Measurements from ENCODE around the gene PLBD1. TPM values are rescaled to one million over a fixed set of nuclear protein-coding genes. Genes with fewer than 3 reads are reported as not detected.

Gene PLBD1
- total RNA-seq, 1 experiment from 2014 or later, result 0.30 TPM

DNA sequence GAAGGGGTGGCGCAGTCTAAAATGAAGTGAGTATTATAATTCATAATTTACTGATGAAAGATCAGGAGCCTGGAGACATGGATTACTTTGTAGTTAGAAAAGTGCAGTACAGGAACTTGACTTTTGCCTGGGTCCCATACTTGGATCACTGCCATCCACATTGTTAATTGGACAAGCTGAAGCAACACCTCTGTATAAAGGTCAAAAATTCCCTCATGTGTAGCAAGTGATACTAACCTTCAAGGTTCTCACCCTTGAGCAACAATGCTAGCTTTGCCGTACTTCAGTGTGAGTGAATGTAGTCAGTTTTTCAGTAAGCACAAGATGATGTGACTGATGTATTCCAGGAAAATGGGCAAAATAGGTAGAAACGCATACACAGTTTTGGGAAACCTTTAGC is 44.6 kb upstream of the PLBD1 start:
- no peak overlapping the region for H3K4me2 ChIP-seq (ENCODE audit: low read length)
- ATAC-seq, result no peak
- H3K9me3 ChIP-seq (ENCODE audit: control insufficient read depth in 1 of 2, insufficient read depth in 1 of 2, low read depth in 1 of 2, low read length in 2 of 2), result no peaks in the 10 kb centered on the region
- H3K9me2 ChIP-seq (ENCODE audit: insufficient read depth), result no peaks in the 10 kb centered on the region
- no peak for TF ChIP-seq JUND (IDR thresholded peaks at IDR 0.05)
- TF ChIP-seq, protein P1, sequence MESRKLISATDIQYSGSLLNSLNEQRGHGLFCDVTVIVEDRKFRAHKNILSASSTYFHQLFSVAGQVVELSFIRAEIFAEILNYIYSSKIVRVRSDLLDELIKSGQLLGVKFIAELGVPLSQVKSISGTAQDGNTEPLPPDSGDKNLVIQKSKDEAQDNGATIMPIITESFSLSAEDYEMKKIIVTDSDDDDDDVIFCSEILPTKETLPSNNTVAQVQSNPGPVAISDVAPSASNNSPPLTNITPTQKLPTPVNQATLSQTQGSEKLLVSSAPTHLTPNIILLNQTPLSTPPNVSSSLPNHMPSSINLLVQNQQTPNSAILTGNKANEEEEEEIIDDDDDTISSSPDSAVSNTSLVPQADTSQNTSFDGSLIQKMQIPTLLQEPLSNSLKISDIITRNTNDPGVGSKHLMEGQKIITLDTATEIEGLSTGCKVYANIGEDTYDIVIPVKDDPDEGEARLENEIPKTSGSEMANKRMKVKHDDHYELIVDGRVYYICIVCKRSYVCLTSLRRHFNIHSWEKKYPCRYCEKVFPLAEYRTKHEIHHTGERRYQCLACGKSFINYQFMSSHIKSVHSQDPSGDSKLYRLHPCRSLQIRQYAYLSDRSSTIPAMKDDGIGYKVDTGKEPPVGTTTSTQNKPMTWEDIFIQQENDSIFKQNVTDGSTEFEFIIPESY (IDR thresholded peaks at IDR 0.05; ENCODE audit: extremely low read depth, insufficient replicate concordance, low read length), result no peak
- POLR2A ChIA-PET, result no interaction called here
- H3K4me1 ChIP-seq (ENCODE audit: control insufficient read depth in 1 of 2, insufficient read depth in 2 of 2, low read length in 2 of 2), result no peaks in the 10 kb centered on the region
- H3K27ac ChIP-seq (ENCODE audit: low read depth, low read length), result no peak overlapping the region
- H3K36me3 ChIP-seq (ENCODE audit: control insufficient read depth in 1 of 2, insufficient read depth in 2 of 2, low read length in 2 of 2), result no peaks in the 10 kb centered on the region
- no peak overlapping the region for H3K9ac ChIP-seq (ENCODE audit: low read length)
- H2AFZ ChIP-seq (ENCODE audit: low read depth, low read length, poor library complexity, severe bottlenecking), result no peak overlapping the region
- RAD21 ChIA-PET (ENCODE audit: low non-redundant PET in 1 of 2, low total read pairs in 2 of 2, uncharacterized antibody in 2 of 2, unreplicated experiment in 2 of 2), result no interaction called here
- H3K27me3 ChIP-seq (ENCODE audit: insufficient read depth, low read length), result no peaks in the 10 kb centered on the region
- H3K4me3 ChIP-seq (replicated peaks in 1 of 2; ENCODE audit: low read depth in 1 of 2, low read length in 2 of 2), result no peak overlapping the region
- no TSS peak for BruUV-seq (replicated peaks)
- intact Hi-C loops (cut with micrococcal nuclease), result loop anchor here (1.0 kb wide), 1 partner anchor 43 kb away; no protein-coding TSS in a partner anchor
- no peaks in the 10 kb centered on the region for H4K20me1 ChIP-seq (ENCODE audit: insufficient read depth)
- H3K79me2 ChIP-seq (ENCODE audit: insufficient read depth, low read length), result no peaks in the 10 kb centered on the region
- DNase-seq (ENCODE audit: low read depth, low spot score), result no peak
- CTCF ChIA-PET, result no interaction called here

DNA sequence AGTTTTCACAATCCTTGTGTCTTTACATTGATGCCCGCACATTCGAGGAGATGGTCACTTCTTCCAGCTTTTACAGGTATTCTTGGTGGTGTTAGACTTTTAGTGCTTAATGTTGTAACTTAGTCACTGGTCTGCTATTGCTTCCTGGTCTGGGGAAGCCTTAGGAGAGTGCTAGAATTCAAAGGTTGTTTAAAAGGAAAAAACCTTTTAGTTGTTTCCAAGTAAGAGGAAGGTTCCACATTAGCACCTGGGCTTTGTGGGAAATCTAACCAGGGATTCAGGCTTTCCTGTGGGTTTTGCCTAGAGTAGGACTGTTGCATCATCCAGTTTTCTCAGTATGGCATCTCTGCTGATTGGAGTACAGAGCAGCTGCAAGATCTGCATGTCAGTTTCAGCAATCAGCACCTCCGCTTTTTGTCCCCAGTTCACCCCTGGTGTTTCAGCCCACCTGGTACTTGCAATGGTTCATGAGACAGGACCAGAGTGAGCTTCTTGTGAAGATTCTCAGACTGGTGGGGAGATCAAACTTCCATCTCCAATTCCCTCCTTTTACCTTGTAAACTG is 44.0 kb upstream of the PLBD1 start:
- Histone ChIP-seq H3K4me2 (ENCODE audit: low read length) (no peak overlapping the region), H4K20me1 (ENCODE audit: insufficient read depth) (no peaks in the 10 kb centered on the region), H3K36me3 (ENCODE audit: control insufficient read depth in 1 of 2, insufficient read depth in 2 of 2, low read length in 2 of 2) (no peaks in the 10 kb centered on the region), H3K79me2 (ENCODE audit: insufficient read depth, low read length) (no peaks in the 10 kb centered on the region), H3K4me1 (ENCODE audit: control insufficient read depth in 1 of 2, insufficient read depth in 2 of 2, low read length in 2 of 2) (no peaks in the 10 kb centered on the region), H3K4me3 (replicated peaks in 1 of 2; ENCODE audit: low read depth in 1 of 2, low read length in 2 of 2) (no peak overlapping the region), H3K27ac (ENCODE audit: low read depth, low read length) (no peak overlapping the region), H2AFZ (ENCODE audit: low read depth, low read length, poor library complexity, severe bottlenecking) (no peak overlapping the region), H3K9me2 (ENCODE audit: insufficient read depth) (no peaks in the 10 kb centered on the region), H3K9me3 (ENCODE audit: control insufficient read depth in 1 of 2, insufficient read depth in 1 of 2, low read depth in 1 of 2, low read length in 2 of 2) (no peaks in the 10 kb centered on the region), H3K9ac (ENCODE audit: low read length) (no peak overlapping the region), H3K27me3 (ENCODE audit: insufficient read depth, low read length) (no peaks in the 10 kb centered on the region)
- ChIA-PET POLR2A (no interaction called here), RAD21 (ENCODE audit: low non-redundant PET in 1 of 2, low total read pairs in 2 of 2, uncharacterized antibody in 2 of 2, unreplicated experiment in 2 of 2) (no interaction called here), CTCF (no interaction called here)
- intact Hi-C loops (cut with micrococcal nuclease), result loop anchor here (1.0 kb wide), 1 partner anchor 44 kb away; no protein-coding TSS in a partner anchor
- ATAC-seq (no peak), DNase-seq (ENCODE audit: low read depth, low spot score) (no peak)
- BruUV-seq (replicated peaks), result no TSS peak
- TF ChIP-seq SRF (IDR thresholded peaks at IDR 0.05; ENCODE audit: low read depth) (no peak), TCF7L2 (IDR thresholded peaks at IDR 0.05; ENCODE audit: borderline replicate concordance, extremely low read depth, insufficient read depth, insufficient read length) (no peak), YY1 (IDR thresholded peaks at IDR 0.05; ENCODE audit: extremely low read depth, insufficient replicate concordance, low read depth, low read length) (no peak), EZH2 (IDR thresholded peaks at IDR 0.05) (no peak), FOSL1 (IDR thresholded peaks at IDR 0.05; ENCODE audit: low read depth) (no peak), CBX3 (IDR thresholded peaks at IDR 0.05; ENCODE audit: low read depth) (no peak), ELF1 (IDR thresholded peaks at IDR 0.05; ENCODE audit: borderline replicate concordance, low read depth) (no peak), SP1 (IDR thresholded peaks at IDR 0.05; ENCODE audit: low read depth) (no peak), POLR2AphosphoS5 (IDR thresholded peaks at IDR 0.05; ENCODE audit: low read depth, low read length) (no peak), SIN3A (IDR thresholded peaks at IDR 0.05; ENCODE audit: low read depth) (no peak), JUND (IDR thresholded peaks at IDR 0.05) (no peak)
- TF ChIP-seq, protein P2, sequence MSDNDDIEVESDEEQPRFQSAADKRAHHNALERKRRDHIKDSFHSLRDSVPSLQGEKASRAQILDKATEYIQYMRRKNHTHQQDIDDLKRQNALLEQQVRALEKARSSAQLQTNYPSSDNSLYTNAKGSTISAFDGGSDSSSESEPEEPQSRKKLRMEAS (IDR thresholded peaks at IDR 0.05), result no peak
- TF ChIP-seq, protein P1 (IDR thresholded peaks at IDR 0.05; ENCODE audit: extremely low read depth, insufficient replicate concordance, low read length), result no peak
- TF ChIP-seq, protein P3, sequence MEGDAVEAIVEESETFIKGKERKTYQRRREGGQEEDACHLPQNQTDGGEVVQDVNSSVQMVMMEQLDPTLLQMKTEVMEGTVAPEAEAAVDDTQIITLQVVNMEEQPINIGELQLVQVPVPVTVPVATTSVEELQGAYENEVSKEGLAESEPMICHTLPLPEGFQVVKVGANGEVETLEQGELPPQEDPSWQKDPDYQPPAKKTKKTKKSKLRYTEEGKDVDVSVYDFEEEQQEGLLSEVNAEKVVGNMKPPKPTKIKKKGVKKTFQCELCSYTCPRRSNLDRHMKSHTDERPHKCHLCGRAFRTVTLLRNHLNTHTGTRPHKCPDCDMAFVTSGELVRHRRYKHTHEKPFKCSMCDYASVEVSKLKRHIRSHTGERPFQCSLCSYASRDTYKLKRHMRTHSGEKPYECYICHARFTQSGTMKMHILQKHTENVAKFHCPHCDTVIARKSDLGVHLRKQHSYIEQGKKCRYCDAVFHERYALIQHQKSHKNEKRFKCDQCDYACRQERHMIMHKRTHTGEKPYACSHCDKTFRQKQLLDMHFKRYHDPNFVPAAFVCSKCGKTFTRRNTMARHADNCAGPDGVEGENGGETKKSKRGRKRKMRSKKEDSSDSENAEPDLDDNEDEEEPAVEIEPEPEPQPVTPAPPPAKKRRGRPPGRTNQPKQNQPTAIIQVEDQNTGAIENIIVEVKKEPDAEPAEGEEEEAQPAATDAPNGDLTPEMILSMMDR (IDR thresholded peaks at IDR 0.05 in 2 of 3, conservative IDR thresholded peaks at IDR 0.05 in 1 of 3; ENCODE audit: borderline replicate concordance in 1 of 3, insufficient read depth in 1 of 3, low read depth in 2 of 3, low read length in 2 of 3), result no peak
